HG02759 (cell line): ENCODE measurements around the gene NCOA7.
"Not testable (repeated sequence)": the region's sequence is repeated elsewhere in the genome, so short reads cannot be mapped to it uniquely, and the experiment has no call there.

Experiments
- ATAC-seq: cut with Tn5 transposase; IDR thresholded peaks from one replicate; pipeline ENCODE4 v1.9.1; 2021; ENCODE audit warnings: mild to moderate bottlenecking, moderate library complexity; ENCODE audit not compliant: unreplicated experiment

NCOA7 gene

GRCh38 chr6:125789576-125790357, 993 bp upstream of the NCOA7 start:
- peak; percentile 21 for ATAC-seq

- peak; percentile 18 for ATAC-seq
Observed at GRCh38 chr6:125791151-125791819, 525 bp downstream of the NCOA7 start.

GRCh38 chr6:125791820-125792165, 1.0 kb downstream of the NCOA7 start:
- ATAC-seq: no peak

- ATAC-seq: no peak
Observed at GRCh38 chr6:125792172-125792571, 1.4 kb downstream of the NCOA7 start.

- ATAC-seq: no peak
Observed at GRCh38 chr6:125792680-125793079, 1.9 kb downstream of the NCOA7 start.

- no peak for ATAC-seq
Observed at GRCh38 chr6:125793280-125793679, 2.5 kb downstream of the NCOA7 start.

GRCh38 chr6:125793863-125794262, 3.1 kb downstream of the NCOA7 start:
- peak; percentile 10 for ATAC-seq

GRCh38 chr6:125794342-125795137, 3.8 kb downstream of the NCOA7 start:
- ATAC-seq: no peak

- ATAC-seq: no peak
Observed at GRCh38 chr6:125795301-125795700, 4.5 kb downstream of the NCOA7 start.

GRCh38 chr6:125797120-125797885, 6.5 kb downstream of the NCOA7 start:
- no peak for ATAC-seq

GRCh38 chr6:125797886-125798444, 7.2 kb downstream of the NCOA7 start:
- ATAC-seq: no peak

GRCh38 chr6:125798734-125799508, 8.2 kb downstream of the NCOA7 start:
- ATAC-seq: peak; percentile 80

- no peak for ATAC-seq
Observed at GRCh38 chr6:125802383-125802782, 11.6 kb downstream of the NCOA7 start.

GRCh38 chr6:125802943-125803377, 12.2 kb downstream of the NCOA7 start:
- no peak for ATAC-seq

GRCh38 chr6:125804264-125804663, 13.5 kb downstream of the NCOA7 start:
- ATAC-seq: peak; percentile 52

GRCh38 chr6:125804866-125805425, 14.2 kb downstream of the NCOA7 start:
- ATAC-seq: not testable (repeated sequence)

GRCh38 chr6:125806813-125807212, 16.1 kb downstream of the NCOA7 start:
- ATAC-seq: no peak

- peak; percentile 47 for ATAC-seq
Observed at GRCh38 chr6:125807293-125807692, 16.5 kb downstream of the NCOA7 start.

GRCh38 chr6:125808060-125808459, 17.3 kb downstream of the NCOA7 start:
- ATAC-seq: no peak
